ENCODE data around the gene EIF4E1B.

The EIF4E1B gene

GRCh38 chr5:176625966-176626875 is 4.3 kb upstream of the EIF4E1B start:
- peaks cover 4% of the 10 kb centered on the region for H3K27me3 ChIP-seq (ENCODE audit: low read depth)
- no peaks in the 10 kb centered on the region for H3K36me3 ChIP-seq (replicated peaks)
- no peak overlapping the region for H3K4me3 ChIP-seq
- no peaks in the 10 kb centered on the region for H3K9me3 ChIP-seq
- peaks cover 3% of the 10 kb centered on the region; the same call in 1 of the 2 replicates for H3K4me1 ChIP-seq
- no peak for DNase-seq (ENCODE audit: low spot score in 2 of 2)
- in situ Hi-C loops (cut with MboI; ENCODE audit: low sequenced_read_pairs): no loop called here

DNA sequence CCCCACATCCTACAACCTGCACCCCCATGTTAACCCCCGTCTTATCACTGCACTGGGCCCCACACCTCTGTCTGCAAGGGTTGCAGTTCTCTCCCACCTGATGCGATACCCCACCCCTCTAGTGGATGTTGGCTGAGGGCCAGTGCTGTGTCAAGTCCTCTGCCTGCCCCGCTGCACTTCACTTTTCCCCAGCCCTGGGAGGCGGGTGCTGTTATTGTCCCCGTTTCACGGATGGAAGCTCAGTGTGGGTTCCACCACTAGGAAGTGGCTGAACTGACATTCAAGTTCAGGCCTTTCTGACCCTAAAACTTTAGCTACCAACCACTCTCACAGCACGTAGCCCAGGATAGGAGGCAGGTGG is 3.6 kb upstream of the EIF4E1B start:
- peaks cover 4% of the 10 kb centered on the region for H3K27me3 ChIP-seq (ENCODE audit: low read depth)
- no peaks in the 10 kb centered on the region for H3K36me3 ChIP-seq (replicated peaks)
- H3K4me3 ChIP-seq: no peak overlapping the region
- no peaks in the 10 kb centered on the region for H3K9me3 ChIP-seq
- in situ Hi-C loops (cut with MboI; ENCODE audit: low sequenced_read_pairs): no loop called here
- H3K4me1 ChIP-seq: peaks cover 3% of the 10 kb centered on the region; the same call in 1 of the 2 replicates
- DNase-seq (ENCODE audit: low spot score in 2 of 2): no peak

- Histone ChIP-seq H3K4me3 (no peak overlapping the region), H3K36me3 (replicated peaks) (no peaks in the 10 kb centered on the region), H3K9me3 (no peaks in the 10 kb centered on the region), H3K27me3 (ENCODE audit: low read depth) (peaks cover 4% of the 10 kb centered on the region), H3K4me1 (peaks cover 3% of the 10 kb centered on the region; the same call in 1 of the 2 replicates)
- in situ Hi-C loops (cut with MboI; ENCODE audit: low sequenced_read_pairs): no loop called here
- no peak for DNase-seq (ENCODE audit: low spot score in 2 of 2)
Observed at GRCh38 chr5:176627582-176627981, 2.9 kb upstream of the EIF4E1B start.

DNA sequence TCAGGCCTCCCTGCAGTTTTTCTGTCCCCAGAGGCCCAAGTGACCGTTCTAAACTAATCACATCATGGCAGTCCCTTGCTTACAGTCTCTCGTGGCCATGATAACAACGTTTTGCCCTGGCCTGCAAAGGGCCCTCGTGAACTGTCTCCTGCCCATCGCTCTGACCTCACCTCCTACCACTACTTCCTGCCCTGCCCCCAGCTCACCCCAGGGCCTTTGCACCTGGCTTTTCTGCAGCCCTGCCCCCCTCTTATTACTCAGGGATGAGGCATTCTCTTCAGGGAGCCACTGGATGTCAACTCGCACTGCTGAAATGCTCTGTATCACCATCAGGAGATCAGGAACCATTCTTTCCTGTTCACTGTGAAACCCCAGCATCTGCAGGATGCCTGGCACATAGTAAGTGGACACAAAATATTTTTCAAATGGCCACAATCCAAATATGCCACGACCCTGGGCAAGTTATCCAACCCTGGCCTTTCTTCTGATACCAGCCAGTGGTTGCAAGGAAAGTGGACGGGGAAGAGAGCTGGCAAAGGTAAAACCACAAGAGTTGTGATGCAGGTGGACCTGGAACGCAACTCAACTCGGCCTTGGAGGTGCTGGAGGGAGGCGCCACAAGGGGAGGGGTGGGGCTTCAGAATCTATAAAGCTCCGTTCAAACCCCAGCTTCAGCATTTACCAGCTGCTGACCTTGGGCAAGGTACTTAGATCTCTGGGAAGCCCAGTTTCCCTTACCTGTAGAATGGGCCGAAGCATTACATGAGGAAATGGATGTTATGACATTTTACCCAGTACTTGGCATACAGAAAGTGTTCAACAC is 1.9 kb upstream of the EIF4E1B start:
- in situ Hi-C loops (cut with MboI; ENCODE audit: low sequenced_read_pairs): no loop called here
- Histone ChIP-seq H3K36me3 (replicated peaks) (no peaks in the 10 kb centered on the region), H3K27me3 (ENCODE audit: low read depth) (peaks cover 11% of the 10 kb centered on the region), H3K4me1 (peaks cover 3% of the 10 kb centered on the region; the same call in 1 of the 2 replicates), H3K4me3 (no peak overlapping the region), H3K9me3 (no peaks in the 10 kb centered on the region)
- DNase-seq (ENCODE audit: low spot score in 2 of 2): no peak

DNA sequence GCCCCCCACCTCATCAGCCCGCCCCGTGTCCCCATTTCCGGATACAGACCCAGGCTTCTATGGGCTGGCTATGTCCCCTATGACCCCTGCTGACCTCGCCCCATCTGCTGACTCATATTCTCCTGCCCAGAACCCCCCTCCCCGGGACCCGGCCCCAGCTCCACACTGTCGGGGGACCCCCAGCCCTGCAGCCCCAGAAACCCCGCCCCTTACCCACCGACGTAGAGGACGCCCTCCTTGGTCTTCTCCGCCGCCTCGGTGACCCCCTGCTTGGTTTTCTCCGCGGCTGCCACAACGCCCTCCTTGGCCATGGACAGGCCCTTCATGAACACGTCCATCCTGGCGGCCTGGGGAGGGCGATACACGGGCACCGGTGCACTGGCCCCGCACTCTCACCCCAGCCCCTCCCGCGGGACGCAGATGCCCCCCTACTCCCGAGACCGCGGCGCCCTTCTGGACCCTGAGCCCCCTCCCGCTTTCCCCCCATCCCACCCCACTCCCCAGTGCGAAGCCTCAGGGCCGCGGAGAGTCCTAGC is 1.1 kb upstream of the EIF4E1B start:
- Histone ChIP-seq H3K36me3 (replicated peaks) (no peaks in the 10 kb centered on the region), H3K4me1 (peaks cover 3% of the 10 kb centered on the region; the same call in 1 of the 2 replicates), H3K27me3 (ENCODE audit: low read depth) (peaks cover 19% of the 10 kb centered on the region), H3K4me3 (peak overlapping the region; percentile 30), H3K9me3 (no peaks in the 10 kb centered on the region)
- DNase-seq (ENCODE audit: low spot score in 2 of 2): no peak
- in situ Hi-C loops (cut with MboI; ENCODE audit: low sequenced_read_pairs): no loop called here

DNA sequence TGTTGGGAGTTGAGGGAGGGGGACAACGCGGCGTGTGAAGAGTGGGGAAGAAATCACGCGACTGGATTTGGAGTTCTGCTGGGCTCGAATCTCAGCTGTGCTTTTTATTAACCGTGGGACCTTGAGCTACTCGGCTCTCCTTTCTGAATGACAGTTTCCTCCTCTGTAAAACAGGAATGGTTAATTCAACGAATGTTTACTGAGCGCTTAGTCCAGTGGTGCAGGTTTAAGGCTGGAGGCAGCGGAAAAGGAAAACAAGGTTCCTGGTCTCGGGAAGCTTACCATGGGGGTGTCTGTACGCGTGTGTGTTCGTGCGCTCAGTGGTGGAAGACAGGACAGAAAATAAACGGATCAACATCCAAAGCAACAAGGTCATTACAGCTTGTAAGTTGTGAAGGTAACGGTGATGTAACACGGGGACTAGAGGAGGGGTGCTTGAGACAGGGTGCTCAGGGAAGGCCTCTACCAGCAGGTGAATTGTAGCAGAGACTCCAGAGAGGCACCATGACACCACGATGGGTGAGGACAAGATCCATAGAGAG is 277 bp downstream of the EIF4E1B start:
- in situ Hi-C loops (cut with MboI; ENCODE audit: low sequenced_read_pairs): no loop called here
- Histone ChIP-seq H3K36me3 (replicated peaks) (no peaks in the 10 kb centered on the region), H3K4me1 (peaks cover 3% of the 10 kb centered on the region; the same call in 1 of the 2 replicates), H3K9me3 (no peaks in the 10 kb centered on the region), H3K27me3 (ENCODE audit: low read depth) (peaks cover 19% of the 10 kb centered on the region), H3K4me3 (peak overlapping the region; percentile 30)
- DNase-seq (ENCODE audit: low spot score in 2 of 2): no peak

- DNase-seq (ENCODE audit: low spot score in 2 of 2): no peak
- no peak overlapping the region for H3K4me3 ChIP-seq
- no peaks in the 10 kb centered on the region for H3K9me3 ChIP-seq
- peaks cover 3% of the 10 kb centered on the region; the same call in 1 of the 2 replicates for H3K4me1 ChIP-seq
- no peaks in the 10 kb centered on the region for H3K36me3 ChIP-seq (replicated peaks)
- in situ Hi-C loops (cut with MboI; ENCODE audit: low sequenced_read_pairs): no loop called here
- peaks cover 19% of the 10 kb centered on the region for H3K27me3 ChIP-seq (ENCODE audit: low read depth)
Observed at GRCh38 chr5:176631383-176632200, 1.1 kb downstream of the EIF4E1B start.

DNA sequence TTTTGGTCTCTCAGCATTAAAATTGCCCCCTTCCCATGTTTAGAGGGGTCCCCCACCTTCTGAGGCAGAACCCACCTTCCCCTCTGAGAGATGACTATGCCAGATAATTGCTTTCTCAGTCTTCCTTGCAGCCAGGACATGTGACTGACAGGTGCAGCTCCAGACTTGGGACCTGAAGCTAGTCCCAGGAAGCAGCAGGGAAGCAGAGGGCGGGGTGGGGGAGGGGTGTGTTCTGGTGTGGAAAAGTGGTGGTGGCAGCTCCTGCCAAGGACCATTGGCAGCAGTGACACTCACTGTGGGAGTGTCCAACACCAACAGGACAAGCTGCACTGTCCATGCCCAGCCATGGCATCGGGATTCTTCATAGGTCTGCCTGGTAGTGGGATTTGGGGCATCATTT is 2.3 kb downstream of the EIF4E1B start:
- no peaks in the 10 kb centered on the region for H3K36me3 ChIP-seq (replicated peaks)
- DNase-seq (ENCODE audit: low spot score in 2 of 2): no peak
- H3K4me1 ChIP-seq: peaks cover 3% of the 10 kb centered on the region; the same call in 1 of the 2 replicates

DNA sequence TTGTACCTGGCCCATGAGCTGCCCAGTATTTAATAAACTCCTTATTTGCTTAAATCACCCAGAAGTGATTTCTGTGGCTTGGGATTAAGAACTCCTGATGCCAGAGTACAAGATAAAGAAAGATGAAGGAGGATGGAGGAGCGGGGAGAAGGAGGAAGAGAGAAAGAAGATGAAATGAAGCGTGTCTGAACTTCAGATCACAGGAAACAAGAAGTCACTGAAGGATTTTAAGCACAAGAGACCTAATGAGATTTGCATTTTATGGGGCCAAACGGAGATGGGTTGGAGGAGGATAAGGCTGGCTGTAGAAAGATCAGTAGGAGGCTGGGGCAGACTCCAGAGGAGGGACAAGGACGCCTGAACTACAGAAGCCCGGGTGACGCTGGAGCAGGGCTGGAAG is 3.1 kb downstream of the EIF4E1B start:
- no peak for DNase-seq (ENCODE audit: low spot score in 2 of 2)
- Histone ChIP-seq H3K9me3 (no peaks in the 10 kb centered on the region), H3K36me3 (replicated peaks) (no peaks in the 10 kb centered on the region), H3K4me1 (peaks cover 3% of the 10 kb centered on the region; the same call in 1 of the 2 replicates), H3K27me3 (ENCODE audit: low read depth) (peaks cover 23% of the 10 kb centered on the region), H3K4me3 (no peak overlapping the region)
- in situ Hi-C loops (cut with MboI; ENCODE audit: low sequenced_read_pairs): no loop called here

More for the DNA sequence above, 2.3 kb downstream of the EIF4E1B start:
- in situ Hi-C loops (cut with MboI; ENCODE audit: low sequenced_read_pairs): no loop called here
- Histone ChIP-seq H3K27me3 (ENCODE audit: low read depth) (peaks cover 19% of the 10 kb centered on the region), H3K9me3 (no peaks in the 10 kb centered on the region), H3K4me3 (no peak overlapping the region)

- no peak for DNase-seq (ENCODE audit: low spot score in 2 of 2)
- no peaks in the 10 kb centered on the region for H3K9me3 ChIP-seq
- H3K4me3 ChIP-seq: no peak overlapping the region
- no peaks in the 10 kb centered on the region for H3K36me3 ChIP-seq (replicated peaks)
- H3K4me1 ChIP-seq: no peaks in the 10 kb centered on the region
- H3K27me3 ChIP-seq (ENCODE audit: low read depth): peaks cover 20% of the 10 kb centered on the region
- in situ Hi-C loops (cut with MboI; ENCODE audit: low sequenced_read_pairs): no loop called here
Observed at GRCh38 chr5:176636426-176636825, 6.0 kb downstream of the EIF4E1B start.

GRCh38 chr5:176637556-176637955 is 7.1 kb downstream of the EIF4E1B start:
- H3K36me3 ChIP-seq (replicated peaks): no peaks in the 10 kb centered on the region
- H3K4me3 ChIP-seq: no peak overlapping the region
- H3K27me3 ChIP-seq (ENCODE audit: low read depth): peaks cover 20% of the 10 kb centered on the region
- no peaks in the 10 kb centered on the region for H3K4me1 ChIP-seq
- H3K9me3 ChIP-seq: no peaks in the 10 kb centered on the region
- in situ Hi-C loops (cut with MboI; ENCODE audit: low sequenced_read_pairs): no loop called here
- no peak for DNase-seq (ENCODE audit: low spot score in 2 of 2)

- Histone ChIP-seq H3K36me3 (replicated peaks) (no peaks in the 10 kb centered on the region), H3K4me3 (no peak overlapping the region), H3K4me1 (no peaks in the 10 kb centered on the region), H3K27me3 (ENCODE audit: low read depth) (peaks cover 13% of the 10 kb centered on the region), H3K9me3 (no peaks in the 10 kb centered on the region)
- no peak for DNase-seq (ENCODE audit: low spot score in 2 of 2)
- in situ Hi-C loops (cut with MboI; ENCODE audit: low sequenced_read_pairs): no loop called here
Observed at GRCh38 chr5:176638437-176638836, 8.0 kb downstream of the EIF4E1B start.

- DNase-seq (ENCODE audit: low spot score in 2 of 2): no peak
- no peaks in the 10 kb centered on the region for H3K4me1 ChIP-seq
- H3K9me3 ChIP-seq: no peaks in the 10 kb centered on the region
- peaks cover 6% of the 10 kb centered on the region for H3K27me3 ChIP-seq (ENCODE audit: low read depth)
- in situ Hi-C loops (cut with MboI; ENCODE audit: low sequenced_read_pairs): no loop called here
- no peak overlapping the region for H3K4me3 ChIP-seq
- H3K36me3 ChIP-seq (replicated peaks): no peaks in the 10 kb centered on the region
Observed at GRCh38 chr5:176639208-176639607, 8.7 kb downstream of the EIF4E1B start.
